Activated CD8-positive, alpha-beta memory T cell treated with anti-CD3 and anti-CD28 coated beads, Interleukin-2, amount 50 U/mL, for 24 hours (primary cell): ENCODE results near the gene SYNPR.
"Not testable (repeated sequence)": the region's sequence is repeated elsewhere in the genome, so short reads cannot be mapped to it uniquely, and the experiment has no call there.

Source experiments
- DNase-seq: peaks from one replicate; pipeline ENCODE4 v3.0.0-alpha.2; 2020; ENCODE audit errors: extremely low read depth

Gene SYNPR

GRCh38 chr3:63624941-63625560, 346.9 kb downstream of the SYNPR start:
- no peak for DNase-seq

- no peak for DNase-seq
Measured at GRCh38 chr3:63631670-63632069, 353.6 kb downstream of the SYNPR start.

GRCh38 chr3:63635186-63635585, 357.1 kb downstream of the SYNPR start:
- DNase-seq = no peak

- no peak for DNase-seq
Measured at GRCh38 chr3:63639806-63640205, 361.7 kb downstream of the SYNPR start.

- DNase-seq = no peak
Measured at GRCh38 chr3:63642488-63642887, 364.4 kb downstream of the SYNPR start.

- no peak for DNase-seq
Measured at GRCh38 chr3:63644212-63644797, 366.2 kb downstream of the SYNPR start.

GRCh38 chr3:63644928-63645781, 367.0 kb downstream of the SYNPR start:
- DNase-seq = not testable (repeated sequence)

- DNase-seq = no peak
Measured at GRCh38 chr3:63652066-63652725, 374.1 kb downstream of the SYNPR start, which contains the start of gene SNTN. SNTN (plus strand) TSS chr3:63652675; CDS start chr3:63652688, 13 bp downstream.

- no peak for DNase-seq
Measured at GRCh38 chr3:63654211-63654610, 376.1 kb downstream of the SYNPR start.

- DNase-seq = no peak
Measured at GRCh38 chr3:63654931-63655330, 376.8 kb downstream of the SYNPR start.

- DNase-seq = no peak
Measured at GRCh38 chr3:63655519-63655918, 377.4 kb downstream of the SYNPR start.

GRCh38 chr3:63656786-63657185, 378.7 kb downstream of the SYNPR start:
- DNase-seq = no peak

GRCh38 chr3:63661242-63661641, 383.1 kb downstream of the SYNPR start:
- no peak for DNase-seq

GRCh38 chr3:63662011-63662410, 383.9 kb downstream of the SYNPR start:
- DNase-seq = no peak

GRCh38 chr3:63662500-63662899, 384.4 kb downstream of the SYNPR start:
- DNase-seq = no peak
